ENCODE results near the gene SFXN2.
"Not testable (repeated sequence)": the region's sequence is repeated elsewhere in the genome, so short reads cannot be mapped to it uniquely, and the experiment has no call there.

The SFXN2 gene

GRCh38 chr10:102720337-102720736 lies 5.9 kb downstream of the SFXN2 start:
- DNase-seq (ENCODE audit: low spot score), result no peak

DNA sequence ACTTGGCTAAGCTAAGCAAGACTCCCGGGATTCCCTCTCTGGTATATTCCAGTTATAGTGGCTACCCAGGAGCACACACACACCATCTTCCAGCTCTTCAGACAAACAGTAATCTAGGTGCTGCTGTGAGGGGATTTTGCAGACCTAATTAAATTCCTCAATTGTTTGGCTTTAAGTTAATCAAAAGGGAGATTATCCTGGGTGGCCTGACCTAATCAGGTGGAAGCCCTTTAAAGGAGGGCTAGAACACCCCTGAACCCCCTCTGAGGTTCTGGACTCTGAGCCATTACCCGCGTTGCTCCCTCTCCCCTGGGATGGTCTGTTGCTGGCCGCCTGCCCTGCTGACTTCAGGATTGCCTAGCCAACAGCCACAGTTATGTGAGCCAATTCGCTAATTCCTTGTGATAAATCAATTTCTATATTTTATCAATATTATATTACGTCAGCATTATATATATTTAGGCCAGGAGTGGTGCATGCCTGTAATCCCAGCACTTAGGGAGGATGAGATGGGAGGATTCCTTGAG lies 6.4 kb downstream of the SFXN2 start:
- no peak for DNase-seq (ENCODE audit: low spot score)

- no peak for DNase-seq (ENCODE audit: low spot score)
These were observed 7.5 kb downstream of the SFXN2 start for GRCh38 chr10:102721954-102722353.

DNA sequence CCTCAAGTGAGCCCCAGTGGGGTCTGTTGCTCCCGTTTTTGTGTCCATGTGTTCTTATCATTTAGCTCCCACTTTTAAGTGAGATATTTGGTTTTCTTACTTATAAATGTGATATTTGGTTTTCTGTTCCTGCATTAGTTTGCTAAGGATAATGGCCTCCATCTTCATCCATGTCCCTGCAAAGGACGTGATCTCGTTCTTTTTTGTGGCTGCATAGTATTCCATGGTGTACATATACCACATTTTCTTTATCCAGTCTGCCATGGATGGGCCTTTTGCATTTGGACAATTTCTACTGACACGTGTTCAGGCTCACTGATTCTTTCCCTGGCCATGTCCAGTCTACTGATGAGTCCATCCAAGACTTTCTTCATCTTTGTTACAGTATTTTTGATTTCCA lies 9.6 kb downstream of the SFXN2 start:
- DNase-seq (ENCODE audit: low spot score), result no peak

DNA sequence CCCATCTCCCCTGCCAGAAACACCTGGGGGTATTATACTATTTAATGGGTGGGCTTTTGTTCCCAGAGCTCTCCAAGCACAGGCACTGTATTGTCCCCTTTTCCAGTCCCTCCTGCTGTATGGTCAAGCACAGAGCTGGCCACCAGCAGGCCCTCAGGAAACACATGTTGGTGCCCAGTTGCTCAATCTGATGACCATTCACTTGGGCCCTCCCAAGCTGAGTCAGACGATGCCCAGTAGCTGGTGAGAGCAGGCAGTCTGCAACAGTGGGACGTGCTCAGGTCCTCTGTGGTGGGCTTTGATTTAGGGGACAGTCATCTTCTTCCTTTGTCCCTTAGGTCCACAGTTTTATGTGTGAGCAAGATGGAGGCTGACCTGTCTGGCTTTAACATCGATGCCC lies 11.8 kb downstream of the SFXN2 start:
- DNase-seq (ENCODE audit: low spot score), result no peak

DNA sequence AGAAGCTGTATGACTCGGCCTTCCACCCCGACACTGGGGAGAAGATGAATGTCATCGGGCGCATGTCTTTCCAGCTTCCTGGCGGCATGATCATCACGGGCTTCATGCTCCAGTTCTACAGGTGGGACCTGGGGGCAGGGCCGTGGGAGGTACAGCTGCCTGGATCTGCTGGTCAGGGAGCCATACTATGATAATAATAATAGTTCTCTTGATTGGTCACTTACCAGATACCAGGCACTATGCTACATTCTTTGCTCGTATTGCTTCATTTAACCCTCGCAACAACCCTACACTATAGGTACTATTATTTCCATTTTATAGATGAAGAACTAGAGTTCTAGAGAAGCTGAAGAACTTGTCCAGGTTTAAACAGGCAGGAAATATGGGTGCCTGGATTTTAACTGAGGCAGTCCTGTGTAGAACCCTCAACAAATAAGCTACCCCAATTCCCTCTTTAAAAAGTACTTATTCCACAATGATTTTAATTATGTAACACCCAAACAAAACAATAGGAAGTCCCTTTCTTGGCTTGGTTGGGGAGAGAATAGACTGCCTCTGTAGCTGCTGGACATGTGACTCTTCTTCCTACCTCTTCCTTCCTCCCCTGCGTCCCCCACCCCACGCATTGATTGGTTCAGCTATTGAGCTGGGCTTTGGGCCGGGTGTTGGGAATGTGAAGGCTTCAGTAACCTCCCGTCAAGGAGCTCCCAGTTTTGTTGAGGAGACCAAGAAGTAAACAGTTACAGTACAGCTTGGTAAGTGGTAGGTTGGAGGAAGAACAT lies 12.8 kb downstream of the SFXN2 start:
- DNase-seq (ENCODE audit: low spot score), result no peak

- DNase-seq (ENCODE audit: low spot score), result peak; percentile 70
These were observed 14.9 kb downstream of the SFXN2 start for GRCh38 chr10:102729029-102730026.

DNA sequence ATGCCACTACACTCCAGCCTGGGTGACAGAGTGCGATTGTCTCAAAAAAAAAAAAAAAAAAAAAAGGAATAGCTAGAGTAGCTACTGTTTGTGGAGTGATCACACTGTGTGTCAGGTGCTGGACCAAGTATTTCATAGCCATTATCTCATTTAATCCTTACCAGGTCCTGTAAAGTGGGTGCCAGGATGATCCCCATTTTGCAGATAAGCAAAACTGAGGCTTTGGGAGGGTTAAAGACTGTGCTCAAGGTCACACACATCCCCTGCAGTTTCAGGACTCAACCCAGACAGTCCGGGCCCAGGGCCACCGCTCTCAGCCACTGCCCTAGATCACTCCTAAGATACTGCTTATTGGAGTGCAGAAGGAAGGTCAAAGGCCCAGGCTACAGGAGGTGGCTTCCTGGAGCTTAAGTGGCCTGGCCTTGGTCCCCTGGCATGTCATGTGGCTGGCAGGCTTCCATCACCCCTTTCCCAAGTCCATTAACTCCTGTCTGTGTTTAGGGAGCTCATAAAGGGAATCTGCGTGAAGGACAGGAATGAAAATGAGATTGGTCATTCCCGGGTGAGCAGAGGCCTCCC lies 16.9 kb downstream of the SFXN2 start:
- no peak for DNase-seq (ENCODE audit: low spot score)

- DNase-seq (ENCODE audit: low spot score), result no peak
These were observed 18.2 kb downstream of the SFXN2 start for GRCh38 chr10:102732661-102733060.

DNA sequence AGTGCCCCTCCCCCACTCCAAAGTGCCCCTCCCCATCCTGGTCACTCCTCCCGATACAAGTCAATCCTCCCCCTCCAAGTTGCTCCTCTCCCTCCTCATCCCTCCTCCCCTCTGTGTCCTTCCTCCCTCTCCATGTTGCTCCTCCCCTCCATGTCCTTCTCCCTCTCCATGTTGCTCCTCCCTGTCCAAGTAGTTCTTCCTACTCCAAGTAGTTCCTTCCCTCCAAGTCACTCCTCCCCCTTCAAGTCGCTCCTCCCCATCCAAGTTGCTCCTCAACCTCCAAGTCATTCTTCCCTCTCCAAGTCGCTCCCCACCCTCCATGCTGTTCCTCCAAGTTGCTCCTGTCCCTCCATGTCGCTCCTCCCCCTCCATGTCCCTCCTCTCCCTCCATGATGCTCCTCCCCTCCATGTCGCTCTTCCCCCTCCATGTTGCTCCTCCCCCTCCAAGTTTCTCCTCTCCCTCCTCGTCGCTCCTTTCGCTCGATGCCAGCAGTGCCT lies 20.7 kb downstream of the SFXN2 start:
- no peak for DNase-seq (ENCODE audit: low spot score)

DNA sequence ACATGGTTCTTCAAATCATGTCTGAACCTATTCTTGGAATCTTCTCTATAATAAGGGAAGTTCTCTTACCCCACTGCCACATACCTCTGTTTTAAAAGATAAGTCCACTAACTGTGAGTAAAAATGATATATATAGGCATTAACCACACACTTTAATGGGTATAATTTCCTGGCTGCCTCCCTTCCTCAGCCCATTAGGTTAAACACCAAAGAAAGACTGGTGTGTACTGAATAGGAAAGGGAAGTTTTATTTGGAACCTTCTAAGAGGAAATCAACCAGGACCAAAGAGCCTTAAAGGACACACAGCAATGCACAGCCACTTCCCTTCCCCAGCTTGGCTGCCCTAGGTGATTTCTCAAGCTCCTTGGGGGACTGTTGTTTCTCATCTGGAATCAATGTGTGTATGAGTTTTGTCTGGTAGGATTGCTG lies 24.3 kb downstream of the SFXN2 start:
- no peak for DNase-seq (ENCODE audit: low spot score)

DNA sequence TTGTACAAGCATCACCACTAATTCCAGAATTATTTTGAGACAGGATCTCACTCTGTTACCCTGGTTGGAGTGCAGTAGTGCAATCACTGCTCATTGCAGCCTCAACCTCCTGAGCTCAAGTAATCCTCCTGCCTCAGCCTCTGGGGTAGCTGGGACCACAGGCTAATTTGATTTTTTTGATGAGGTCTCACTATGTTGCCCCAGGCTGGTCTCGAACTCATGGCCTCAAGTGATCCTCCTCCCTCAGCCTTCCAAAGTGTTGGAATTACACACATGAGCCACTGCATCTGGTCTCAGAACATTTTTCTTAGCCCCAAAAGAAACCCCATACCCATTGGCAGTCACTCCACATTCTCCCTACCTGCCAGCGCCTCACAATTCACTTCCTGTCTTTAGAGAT lies 25.8 kb downstream of the SFXN2 start:
- no peak for DNase-seq (ENCODE audit: low spot score)

GRCh38 chr10:102741726-102742237 lies 27.3 kb downstream of the SFXN2 start:
- DNase-seq (ENCODE audit: low spot score), result no peak

DNA sequence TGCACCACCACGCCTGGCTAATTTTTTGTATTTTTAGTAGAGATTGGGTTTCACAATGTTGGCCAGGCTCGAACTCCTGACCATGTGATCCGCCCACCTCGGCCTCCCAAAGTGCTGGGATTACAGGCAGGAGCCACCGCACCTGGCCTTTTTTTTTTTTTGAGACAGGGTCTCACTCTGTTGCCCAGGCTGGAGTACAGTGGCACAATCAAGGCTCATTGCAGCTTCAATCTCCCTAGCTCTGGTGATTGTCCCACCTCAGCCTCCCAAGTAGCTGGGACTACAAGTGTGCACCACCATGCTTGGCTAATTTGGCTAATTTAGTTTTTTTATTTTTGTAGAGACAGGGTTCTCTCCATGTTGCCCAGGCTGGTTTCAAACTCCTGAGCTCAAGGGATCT lies 27.9 kb downstream of the SFXN2 start:
- DNase-seq (ENCODE audit: low spot score), result not testable (repeated sequence)

- DNase-seq (ENCODE audit: low spot score), result no peak
These were observed 28.7 kb downstream of the SFXN2 start for GRCh38 chr10:102743078-102743587.

GRCh38 chr10:102743588-102744373 lies 29.3 kb downstream of the SFXN2 start, which contains the start of gene WBP1L:
Gene WBP1L, plus strand, starts transcription at chr10:102743948. Its CDS starts 106 bp downstream, at chr10:102744054.
- peak; percentile 100 for DNase-seq (ENCODE audit: low spot score)

- DNase-seq (ENCODE audit: low spot score), result no peak
These were observed 30.1 kb downstream of the SFXN2 start for GRCh38 chr10:102744374-102745051.

- DNase-seq (ENCODE audit: low spot score), result no peak
These were observed 30.7 kb downstream of the SFXN2 start for GRCh38 chr10:102745157-102745556.

GRCh38 chr10:102752266-102752930 lies 38.0 kb downstream of the SFXN2 start:
- DNase-seq (ENCODE audit: low spot score), result no peak

All from SK-N-DZ (cell line).